Suprapubic skin (tissue), 4 donors: Measurements from ENCODE around the gene ZNF740. TPM values are rescaled to one million over a fixed set of nuclear protein-coding genes. Genes with fewer than 3 reads are reported as not detected.
"Not testable (repeated sequence)": the region's sequence is repeated elsewhere in the genome, so short reads cannot be mapped to it uniquely, and the experiment has no call there.

Source experiments
- DNase-seq, 2 donors: peaks; one replicate each; pipeline ENCODE4 v3.0.0-alpha.2; 2019; ENCODE audit warnings: low spot score in 2 of 2
- H3K27ac ChIP-seq: fragments of 200-600 bp; sonication (generic); one replicate; pipeline ENCODE4 v1.5.1; 2019
- H3K27me3 ChIP-seq: fragments of 200-600 bp; sonication (generic); one replicate; pipeline ENCODE4 v1.5.1; 2019
- H3K36me3 ChIP-seq: fragments of 200-600 bp; sonication (generic); one replicate; pipeline ENCODE4 v1.5.1; 2019
- H3K4me1 ChIP-seq: fragments of 200-600 bp; sonication (generic); one replicate; pipeline ENCODE4 v1.5.1; 2019
- H3K4me3 ChIP-seq: fragments of 200-600 bp; sonication (generic); one replicate; pipeline ENCODE4 v1.5.1; 2019; ENCODE audit warnings: mild to moderate bottlenecking
- H3K9me3 ChIP-seq: fragments of 200-600 bp; sonication (generic); one replicate; pipeline ENCODE4 v1.5.1; 2019
- EP300 ChIP-seq: sonication (generic); formaldehyde crosslinking; IDR thresholded peaks from one replicate; pipeline ENCODE4 v1.6.1; 2017; ENCODE audit warnings: antibody characterized with exemption
- POLR2A ChIP-seq, 2 donors: fragments of 450-650 bp; IDR thresholded peaks; one replicate each; pipeline ENCODE4 v1.6.1; 2017; ENCODE audit warnings: antibody characterized with exemption in 2 of 2, mild to moderate bottlenecking in 2 of 2, moderate library complexity in 2 of 2
- POLR2AphosphoS5 ChIP-seq, 3 donors: sonication (generic); formaldehyde crosslinking; IDR thresholded peaks; one replicate each; pipeline ENCODE4 v1.6.1; 2017; ENCODE audit warnings: antibody characterized with exemption in 3 of 3
- WGBS: methylation state at CpG from one replicate; pipeline ENCODE4 v1.1.5; 2018; 5-methylcytosine and 5-hydroxymethylcytosine counted together
- total RNA-seq, 4 donors: library from RNA; depleted of rRNA; stranded (reverse); fragments of >200 nt; gene quantifications; one replicate each; pipeline ENCODE4 v1.1.0, GENCODE V29; 2016
- TF ChIP-seq, protein P1 (sequence below), 2 donors: fragments of 200-600 bp in 1 of 2; fragments of 450-650 bp in 1 of 2; sonication (generic) in 1 of 2; IDR thresholded peaks; one replicate each; pipeline ENCODE4 v1.5.1; 2016 to 2019; ENCODE audit warnings: antibody characterized with exemption in 2 of 2, mild to moderate bottlenecking in 1 of 2, moderate library complexity in 1 of 2

The ZNF740 gene
- total RNA-seq, 4 donors from 2014 or later, result 5.9 to 38.9 (median 15.2) TPM

- Histone ChIP-seq H3K36me3 (peaks cover 16% of the 10 kb centered on the region), H3K4me1 (peaks cover 13% of the 10 kb centered on the region), H3K4me3 (no peak overlapping the region), H3K27ac (no peak overlapping the region), H3K27me3 (no peaks in the 10 kb centered on the region), H3K9me3 (no peaks in the 10 kb centered on the region)
- TF ChIP-seq EP300 (no peak), POLR2A (IDR thresholded peaks at IDR 0.05) (no peak), POLR2AphosphoS5 (IDR thresholded peaks at IDR 0.05) (no peak)
- TF ChIP-seq, protein P1, sequence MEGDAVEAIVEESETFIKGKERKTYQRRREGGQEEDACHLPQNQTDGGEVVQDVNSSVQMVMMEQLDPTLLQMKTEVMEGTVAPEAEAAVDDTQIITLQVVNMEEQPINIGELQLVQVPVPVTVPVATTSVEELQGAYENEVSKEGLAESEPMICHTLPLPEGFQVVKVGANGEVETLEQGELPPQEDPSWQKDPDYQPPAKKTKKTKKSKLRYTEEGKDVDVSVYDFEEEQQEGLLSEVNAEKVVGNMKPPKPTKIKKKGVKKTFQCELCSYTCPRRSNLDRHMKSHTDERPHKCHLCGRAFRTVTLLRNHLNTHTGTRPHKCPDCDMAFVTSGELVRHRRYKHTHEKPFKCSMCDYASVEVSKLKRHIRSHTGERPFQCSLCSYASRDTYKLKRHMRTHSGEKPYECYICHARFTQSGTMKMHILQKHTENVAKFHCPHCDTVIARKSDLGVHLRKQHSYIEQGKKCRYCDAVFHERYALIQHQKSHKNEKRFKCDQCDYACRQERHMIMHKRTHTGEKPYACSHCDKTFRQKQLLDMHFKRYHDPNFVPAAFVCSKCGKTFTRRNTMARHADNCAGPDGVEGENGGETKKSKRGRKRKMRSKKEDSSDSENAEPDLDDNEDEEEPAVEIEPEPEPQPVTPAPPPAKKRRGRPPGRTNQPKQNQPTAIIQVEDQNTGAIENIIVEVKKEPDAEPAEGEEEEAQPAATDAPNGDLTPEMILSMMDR (IDR thresholded peaks at IDR 0.05), result no peak
- 76% methylated on average over 4 of the region's 4 CpGs for whole genome bisulfite sequencing
- DNase-seq, result no peak
Measured at GRCh38 chr12:53174881-53175491, 5.5 kb upstream of the ZNF740 start.

DNA sequence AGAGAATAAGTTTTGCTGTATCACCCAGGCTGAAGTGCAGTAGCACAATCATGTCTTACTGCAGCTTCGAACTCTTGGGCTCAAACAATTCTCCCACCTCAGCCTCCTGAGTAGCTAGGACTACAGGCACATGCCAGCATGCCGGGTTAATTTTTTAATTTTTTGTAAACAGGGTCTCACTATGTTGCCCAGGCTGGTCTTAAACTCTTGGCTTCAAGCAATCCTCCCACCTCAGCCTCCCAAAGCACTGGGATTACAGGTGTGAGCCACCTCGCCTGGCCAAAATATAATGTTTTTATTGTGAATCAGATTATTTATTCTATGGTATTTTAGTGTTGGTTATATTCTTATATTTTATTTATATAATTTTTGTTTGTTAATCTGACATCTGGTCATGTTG, 3.8 kb upstream of the ZNF740 start:
- Histone ChIP-seq H3K4me3 (no peak overlapping the region), H3K27me3 (no peaks in the 10 kb centered on the region), H3K9me3 (no peaks in the 10 kb centered on the region), H3K4me1 (peaks cover 22% of the 10 kb centered on the region), H3K36me3 (peaks cover 1% of the 10 kb centered on the region), H3K27ac (no peak overlapping the region)
- peak in 1 of 2 donors; percentile 1 for DNase-seq
- WGBS, result 94% methylated on average over 3 of the region's 3 CpGs
- TF ChIP-seq, protein P1 (IDR thresholded peaks at IDR 0.05), result no peak
- no peak for TF ChIP-seq POLR2A (IDR thresholded peaks at IDR 0.05)
- no peak for TF ChIP-seq EP300
- no peak for TF ChIP-seq POLR2AphosphoS5 (IDR thresholded peaks at IDR 0.05)

DNA sequence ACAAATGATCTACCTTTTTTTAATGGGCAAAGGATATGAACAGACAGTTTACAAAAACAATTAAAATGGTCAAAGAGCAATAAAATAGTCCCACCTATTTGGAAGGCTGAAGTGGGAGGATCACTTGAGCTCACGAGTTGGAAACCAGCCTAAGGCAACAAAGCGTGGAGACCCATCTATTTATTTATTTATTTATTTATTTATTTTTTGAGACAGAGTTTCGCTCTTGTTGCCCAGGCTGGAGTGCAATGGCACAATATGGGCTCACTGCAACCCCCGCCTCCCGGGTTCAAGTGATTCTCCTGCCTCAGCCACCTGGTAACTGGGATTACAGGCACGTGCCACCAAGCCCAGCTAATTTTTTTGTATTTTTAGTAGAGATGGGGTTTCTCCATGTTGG, 3.1 kb upstream of the ZNF740 start:
- DNase-seq, H3K27me3 ChIP-seq, H3K36me3 ChIP-seq, H3K9me3 ChIP-seq, H3K4me3 ChIP-seq, H3K27ac ChIP-seq: not testable (repeated sequence)
- WGBS, result 94% methylated on average over 6 of the region's 6 CpGs
- peaks cover 29% of the 10 kb centered on the region for H3K4me1 ChIP-seq

DNA sequence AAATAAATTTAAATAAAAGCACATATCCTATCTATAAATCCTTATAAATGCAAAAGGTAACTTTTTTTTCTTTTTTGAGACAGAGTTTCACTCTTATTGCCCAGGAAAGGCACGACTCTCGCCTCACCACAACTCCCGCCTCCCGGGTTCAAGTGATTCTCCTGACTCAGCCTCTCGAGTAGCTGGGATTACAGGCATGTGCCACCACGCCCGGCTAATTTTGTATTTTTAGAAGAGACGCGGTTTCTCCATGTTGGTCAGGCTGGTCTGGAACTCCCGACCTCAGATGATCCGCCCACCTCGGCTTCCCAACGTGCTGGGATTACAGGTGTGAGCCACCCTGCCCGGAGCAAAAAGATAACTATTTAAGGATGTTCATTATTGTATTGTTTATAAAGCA, 1.7 kb upstream of the ZNF740 start:
- H3K27me3 ChIP-seq, H3K4me3 ChIP-seq, H3K27ac ChIP-seq, H3K9me3 ChIP-seq, DNase-seq: not testable (repeated sequence)
- WGBS, result 89% methylated on average over 14 of the region's 14 CpGs
- Histone ChIP-seq H3K36me3 (peaks cover 12% of the 10 kb centered on the region), H3K4me1 (peaks cover 42% of the 10 kb centered on the region)

- H3K4me1 ChIP-seq, result peaks cover 49% of the 10 kb centered on the region
- peak overlapping the region; percentile 61 for H3K4me3 ChIP-seq
- WGBS, result 17% methylated on average over 12 of the region's 12 CpGs
- no peaks in the 10 kb centered on the region for H3K27me3 ChIP-seq
- H3K9me3 ChIP-seq, result no peaks in the 10 kb centered on the region
- H3K27ac ChIP-seq, result peak overlapping the region; percentile 88
- no peak for DNase-seq
- H3K36me3 ChIP-seq, result peaks cover 21% of the 10 kb centered on the region
- TF ChIP-seq, protein P1 (IDR thresholded peaks at IDR 0.05), result no peak
- no peak for TF ChIP-seq POLR2AphosphoS5 (IDR thresholded peaks at IDR 0.05)
- TF ChIP-seq EP300, result no peak
- no peak for TF ChIP-seq POLR2A (IDR thresholded peaks at IDR 0.05)
Measured at GRCh38 chr12:53179687-53180219, 769 bp upstream of the ZNF740 start.

DNA sequence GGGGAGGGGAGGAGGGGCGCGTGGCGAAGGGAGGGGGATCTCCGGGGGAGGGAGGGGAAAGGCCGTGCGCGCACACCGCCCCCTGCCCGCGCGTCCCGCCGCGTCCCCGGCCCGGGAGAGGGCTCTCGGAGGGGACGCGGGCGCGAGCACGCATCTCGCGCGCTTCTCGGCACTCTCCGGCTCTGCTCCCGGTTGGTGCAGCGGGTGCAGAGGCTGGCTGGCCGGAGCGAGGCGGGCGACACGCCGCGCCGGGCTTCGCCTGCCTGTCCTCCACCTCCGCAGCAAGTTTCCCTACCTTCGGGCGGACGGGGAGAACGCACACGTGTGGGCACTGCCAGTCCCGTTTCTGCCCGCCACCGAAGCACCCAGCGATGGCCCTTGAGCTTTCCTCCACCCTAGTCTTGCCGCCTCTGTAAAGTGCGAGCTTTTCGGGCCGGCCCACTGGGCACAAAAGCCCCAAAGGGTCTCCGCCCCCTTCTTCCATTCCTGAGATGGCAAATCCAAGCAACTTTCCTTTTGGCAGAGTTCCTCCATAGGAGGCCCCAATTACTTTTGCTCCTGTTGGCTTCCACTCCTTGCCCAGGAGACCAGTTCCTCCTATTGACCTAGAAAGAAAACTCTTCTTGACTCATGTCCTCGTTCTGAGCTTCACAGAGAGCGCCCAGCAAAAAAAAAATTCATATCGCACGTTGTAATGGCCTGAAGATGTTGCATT, 566 bp downstream of the ZNF740 start:
- TF ChIP-seq POLR2A (IDR thresholded peaks at IDR 0.05), result no peak
- TF ChIP-seq, protein P1 (IDR thresholded peaks at IDR 0.05), result peak in 1 of 2 donors; percentile 12
- no peak for TF ChIP-seq EP300
- TF ChIP-seq POLR2AphosphoS5 (IDR thresholded peaks at IDR 0.05), result no peak
- H3K9me3 ChIP-seq, result no peaks in the 10 kb centered on the region
- DNase-seq, result no peak
- 2% methylated on average over 35 of the region's 57 CpGs for WGBS
- H3K27me3 ChIP-seq, result no peaks in the 10 kb centered on the region
- peaks cover 49% of the 10 kb centered on the region for H3K4me1 ChIP-seq
- H3K4me3 ChIP-seq, result peak overlapping the region; percentile 61
- H3K27ac ChIP-seq, result peak overlapping the region; percentile 88
- peaks cover 34% of the 10 kb centered on the region for H3K36me3 ChIP-seq
